ENCODE data around the gene FXR1.

DNA sequence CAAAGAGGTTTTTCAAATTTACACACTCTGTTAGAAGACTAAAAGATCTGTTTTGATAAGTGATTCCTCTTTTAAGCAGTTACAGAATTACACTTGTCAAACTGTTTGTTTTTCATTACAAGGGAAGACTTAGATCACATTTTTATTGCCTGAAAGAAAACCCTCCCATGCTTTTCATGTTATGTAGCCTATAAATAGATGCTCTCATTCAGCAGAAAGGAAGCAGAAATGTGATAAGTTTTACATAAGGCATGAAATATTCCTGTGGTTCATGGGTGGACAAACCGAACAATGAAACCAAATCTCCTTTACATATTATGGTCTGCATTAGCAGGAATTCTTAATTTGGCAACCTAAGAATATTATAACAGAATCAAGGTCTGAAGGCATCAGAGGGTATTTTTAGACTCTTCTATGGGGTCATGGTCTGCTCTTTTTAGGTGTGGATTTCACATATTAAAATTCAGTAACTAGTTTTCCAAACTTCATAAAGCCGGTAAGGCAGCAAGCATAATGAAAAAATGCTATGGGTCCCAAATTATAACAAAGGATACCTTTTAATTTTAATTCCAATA lies 37.3 kb upstream of the FXR1 start:
- TF ChIP-seq EZH2 (IDR thresholded peaks at IDR 0.05) (no peak), POLR2AphosphoS5 (IDR thresholded peaks at IDR 0.05; ENCODE audit: borderline replicate concordance, low read depth, low read length) (no peak), FOXP2 (optimal IDR thresholded peaks at IDR 0.05; ENCODE audit: control extremely low read depth, extremely low read length, insufficient read depth) (no peak)
